Measurements from ENCODE around the gene WRAP73. TPM values are rescaled to one million over a fixed set of nuclear protein-coding genes. Genes with fewer than 3 reads are reported as not detected.

WRAP73 gene
- total RNA-seq, 4 donors from 2014 or later: 16.4 to 33.7 (median 19.6) TPM

- TF ChIP-seq EP300 (IDR thresholded peaks at IDR 0.05): no peak
- TF ChIP-seq CTCF (IDR thresholded peaks at IDR 0.05): no peak
- TF ChIP-seq POLR2AphosphoS5 (IDR thresholded peaks at IDR 0.05): no peak
- TF ChIP-seq POLR2A (IDR thresholded peaks at IDR 0.05): no peak
- no peaks in the 10 kb centered on the region for H3K27me3 ChIP-seq
- H3K9me3 ChIP-seq: no peaks in the 10 kb centered on the region
- H3K36me3 ChIP-seq: peaks cover 67% of the 10 kb centered on the region
- H3K4me1 ChIP-seq: peaks cover 23% of the 10 kb centered on the region
- WGBS: 89% methylated on average over 9 of the region's 10 CpGs
- DNase-seq (ENCODE audit: low spot score in 2 of 2): no peak
- no peak overlapping the region for H3K27ac ChIP-seq
- H3K4me3 ChIP-seq: no peak overlapping the region
These were observed 21.5 kb downstream of the WRAP73 start for GRCh38 chr1:3628445-3628844.

- no peaks in the 10 kb centered on the region for H3K9me3 ChIP-seq
- no peak overlapping the region for H3K4me3 ChIP-seq
- H3K4me1 ChIP-seq: peaks cover 30% of the 10 kb centered on the region
- no peak overlapping the region for H3K27ac ChIP-seq
- peaks cover 59% of the 10 kb centered on the region for H3K36me3 ChIP-seq
- TF ChIP-seq CTCF (IDR thresholded peaks at IDR 0.05) (no peak), EP300 (IDR thresholded peaks at IDR 0.05) (no peak), POLR2A (IDR thresholded peaks at IDR 0.05) (no peak), POLR2AphosphoS5 (IDR thresholded peaks at IDR 0.05) (no peak)
- 96% methylated on average over 26 of the region's 26 CpGs for WGBS
- H3K27me3 ChIP-seq: no peaks in the 10 kb centered on the region
- DNase-seq (ENCODE audit: low spot score in 2 of 2): no peak
These were observed 22.2 kb downstream of the WRAP73 start for GRCh38 chr1:3627515-3628253.

- Histone ChIP-seq H3K27me3 (no peaks in the 10 kb centered on the region), H3K4me3 (peak overlapping the region; percentile 76), H3K9me3 (no peaks in the 10 kb centered on the region), H3K36me3 (peaks cover 42% of the 10 kb centered on the region), H3K4me1 (peaks cover 39% of the 10 kb centered on the region), H3K27ac (no peak overlapping the region)
- DNase-seq (ENCODE audit: low spot score in 2 of 2): no peak
- WGBS: 77% methylated on average over 4 of the region's 4 CpGs
- TF ChIP-seq POLR2A (IDR thresholded peaks at IDR 0.05): no peak
- TF ChIP-seq EP300 (IDR thresholded peaks at IDR 0.05): no peak
- no peak for TF ChIP-seq CTCF (IDR thresholded peaks at IDR 0.05)
- no peak for TF ChIP-seq POLR2AphosphoS5 (IDR thresholded peaks at IDR 0.05)
These were observed 23.9 kb downstream of the WRAP73 start for GRCh38 chr1:3626025-3626424.

GRCh38 chr1:3625151-3625907 lies 24.6 kb downstream of the WRAP73 start:
- Histone ChIP-seq H3K9me3 (no peaks in the 10 kb centered on the region), H3K4me3 (peak overlapping the region; percentile 76), H3K27ac (peak overlapping the region; percentile 87), H3K4me1 (peaks cover 39% of the 10 kb centered on the region), H3K27me3 (no peaks in the 10 kb centered on the region), H3K36me3 (peaks cover 35% of the 10 kb centered on the region)
- no peak for TF ChIP-seq CTCF (IDR thresholded peaks at IDR 0.05)
- no peak for TF ChIP-seq POLR2A (IDR thresholded peaks at IDR 0.05)
- no peak for TF ChIP-seq EP300 (IDR thresholded peaks at IDR 0.05)
- TF ChIP-seq POLR2AphosphoS5 (IDR thresholded peaks at IDR 0.05): no peak
- DNase-seq (ENCODE audit: low spot score in 2 of 2): no peak
- WGBS: 9% methylated on average over 22 of the region's 71 CpGs
